Measurements from ENCODE around the gene SDHA.
"Not testable (repeated sequence)": the region's sequence is repeated elsewhere in the genome, so short reads cannot be mapped to it uniquely, and the experiment has no call there.

DNA sequence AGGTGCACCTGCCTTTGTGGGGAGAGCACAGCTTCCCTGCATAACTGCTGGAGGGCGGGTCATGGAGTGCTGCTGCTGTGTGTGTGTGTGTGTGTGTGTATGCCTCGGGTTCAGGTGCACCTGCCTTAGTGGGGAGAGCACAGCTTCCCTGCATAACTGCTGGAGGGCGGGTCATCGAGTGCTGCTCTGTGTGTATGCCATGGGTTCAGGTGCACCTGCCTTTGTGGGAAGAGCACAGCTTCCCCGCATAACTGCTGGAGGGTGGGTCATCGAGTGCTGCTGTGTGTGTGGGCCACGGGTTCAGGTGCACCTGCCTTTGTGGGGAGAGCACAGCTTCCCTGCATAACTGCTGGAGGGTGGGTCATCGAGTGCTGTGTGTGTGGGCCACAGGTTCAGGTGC is 84.3 kb downstream of the SDHA start:
- TF ChIP-seq, protein P1, sequence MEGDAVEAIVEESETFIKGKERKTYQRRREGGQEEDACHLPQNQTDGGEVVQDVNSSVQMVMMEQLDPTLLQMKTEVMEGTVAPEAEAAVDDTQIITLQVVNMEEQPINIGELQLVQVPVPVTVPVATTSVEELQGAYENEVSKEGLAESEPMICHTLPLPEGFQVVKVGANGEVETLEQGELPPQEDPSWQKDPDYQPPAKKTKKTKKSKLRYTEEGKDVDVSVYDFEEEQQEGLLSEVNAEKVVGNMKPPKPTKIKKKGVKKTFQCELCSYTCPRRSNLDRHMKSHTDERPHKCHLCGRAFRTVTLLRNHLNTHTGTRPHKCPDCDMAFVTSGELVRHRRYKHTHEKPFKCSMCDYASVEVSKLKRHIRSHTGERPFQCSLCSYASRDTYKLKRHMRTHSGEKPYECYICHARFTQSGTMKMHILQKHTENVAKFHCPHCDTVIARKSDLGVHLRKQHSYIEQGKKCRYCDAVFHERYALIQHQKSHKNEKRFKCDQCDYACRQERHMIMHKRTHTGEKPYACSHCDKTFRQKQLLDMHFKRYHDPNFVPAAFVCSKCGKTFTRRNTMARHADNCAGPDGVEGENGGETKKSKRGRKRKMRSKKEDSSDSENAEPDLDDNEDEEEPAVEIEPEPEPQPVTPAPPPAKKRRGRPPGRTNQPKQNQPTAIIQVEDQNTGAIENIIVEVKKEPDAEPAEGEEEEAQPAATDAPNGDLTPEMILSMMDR (IDR thresholded peaks at IDR 0.05; ENCODE audit: insufficient read depth, low read depth, low read length) = not testable (repeated sequence)
- TF ChIP-seq EZH2 (IDR thresholded peaks at IDR 0.05; ENCODE audit: insufficient read depth, low read length) = not testable (repeated sequence)

Data from astrocyte (in vitro differentiated cells and primary cell).